Effector memory CD4-positive, alpha-beta T cell (primary cell): ENCODE results near the gene AURKA.
"Not testable (repeated sequence)": the region's sequence is repeated elsewhere in the genome, so short reads cannot be mapped to it uniquely, and the experiment has no call there.

Experiments
- DNase-seq, 3 donors: peaks; one replicate each; pipeline ENCODE4 v3.0.0-alpha.2; 2020
- H3K27ac ChIP-seq: 2 replicates; pipeline ENCODE4 v1.7.0; 2013; ENCODE audit warnings: mild to moderate bottlenecking, low read length, moderate library complexity; ENCODE audit not compliant: insufficient read depth, poor library complexity, severe bottlenecking
- H3K27me3 ChIP-seq: replicated peaks from 2 replicates; pipeline ENCODE4 v1.7.0; 2013; ENCODE audit warnings: mild to moderate bottlenecking, low read length; ENCODE audit not compliant: insufficient read depth, control insufficient read depth, poor library complexity, severe bottlenecking
- H3K36me3 ChIP-seq: 2 replicates; pipeline ENCODE4 v1.7.0; 2013; ENCODE audit warnings: mild to moderate bottlenecking, low read length, moderate library complexity; ENCODE audit not compliant: control insufficient read depth, insufficient read depth
- H3K4me1 ChIP-seq: 2 replicates; pipeline ENCODE4 v1.7.0; 2013; ENCODE audit warnings: low read length, mild to moderate bottlenecking; ENCODE audit not compliant: control insufficient read depth, insufficient read depth, poor library complexity, severe bottlenecking
- H3K4me3 ChIP-seq: 2 replicates; pipeline ENCODE4 v1.7.0; 2013; ENCODE audit warnings: low read length, low read depth, mild to moderate bottlenecking; ENCODE audit not compliant: insufficient read depth, poor library complexity, severe bottlenecking
- H3K9me3 ChIP-seq: 2 replicates; pipeline ENCODE4 v1.7.0; 2013; ENCODE audit warnings: mild to moderate bottlenecking, low read length, moderate library complexity; ENCODE audit not compliant: control insufficient read depth

The AURKA gene

GRCh38 chr20:56412473-56412790 lies 20.4 kb upstream of the AURKA start:
- H3K4me1 ChIP-seq = peaks cover 39% of the 10 kb centered on the region
- no peaks in the 10 kb centered on the region for H3K9me3 ChIP-seq
- H3K27ac ChIP-seq = peak overlapping the region; percentile 81
- H3K27me3 ChIP-seq = no peaks in the 10 kb centered on the region
- H3K36me3 ChIP-seq = peaks cover 6% of the 10 kb centered on the region
- H3K4me3 ChIP-seq = peak overlapping the region; percentile 54
- DNase-seq = no peak

- H3K36me3 ChIP-seq = peaks cover 11% of the 10 kb centered on the region
- H3K9me3 ChIP-seq = no peaks in the 10 kb centered on the region
- H3K4me1 ChIP-seq = peaks cover 34% of the 10 kb centered on the region
- DNase-seq = no peak
- H3K27ac ChIP-seq = peak within 1 kb of the TSS; percentile 81
- H3K27me3 ChIP-seq = no peaks in the 10 kb centered on the region
- peak within 1 kb of the TSS; percentile 54 for H3K4me3 ChIP-seq
These were observed 19.9 kb upstream of the AURKA start, which contains the start of gene CASS4 for GRCh38 chr20:56411759-56412472. TSS of gene CASS4 (plus strand) at chr20:56412260. CDS start at chr20:56412459, 199 bp downstream.

- not testable (repeated sequence) for H3K27me3 ChIP-seq, H3K9me3 ChIP-seq, DNase-seq
- H3K4me3 ChIP-seq = peak overlapping the region; percentile 54
- H3K4me1 ChIP-seq = peaks cover 28% of the 10 kb centered on the region
- peaks cover 12% of the 10 kb centered on the region for H3K36me3 ChIP-seq
- H3K27ac ChIP-seq = peak overlapping the region; percentile 81
These were observed 19.3 kb upstream of the AURKA start for GRCh38 chr20:56411287-56411686.

GRCh38 chr20:56409956-56410355 lies 17.9 kb upstream of the AURKA start:
- H3K4me3 ChIP-seq = no peak overlapping the region
- no peaks in the 10 kb centered on the region for H3K27me3 ChIP-seq
- DNase-seq = no peak
- H3K4me1 ChIP-seq = peaks cover 20% of the 10 kb centered on the region
- peaks cover 22% of the 10 kb centered on the region for H3K36me3 ChIP-seq
- H3K9me3 ChIP-seq = no peaks in the 10 kb centered on the region
- H3K27ac ChIP-seq = peak overlapping the region; percentile 7

- no peaks in the 10 kb centered on the region for H3K27me3 ChIP-seq
- peaks cover 17% of the 10 kb centered on the region for H3K4me1 ChIP-seq
- no peak overlapping the region for H3K4me3 ChIP-seq
- peaks cover 22% of the 10 kb centered on the region for H3K36me3 ChIP-seq
- H3K9me3 ChIP-seq = no peaks in the 10 kb centered on the region
- no peak for DNase-seq
- peak overlapping the region; percentile 7 for H3K27ac ChIP-seq
These were observed 17.5 kb upstream of the AURKA start for GRCh38 chr20:56409521-56409920.

GRCh38 chr20:56406910-56407309 lies 14.9 kb upstream of the AURKA start:
- no peaks in the 10 kb centered on the region for H3K27me3 ChIP-seq
- H3K27ac ChIP-seq = no peak overlapping the region
- peaks cover 5% of the 10 kb centered on the region for H3K4me1 ChIP-seq
- H3K9me3 ChIP-seq = no peaks in the 10 kb centered on the region
- H3K4me3 ChIP-seq = no peak overlapping the region
- peaks cover 38% of the 10 kb centered on the region for H3K36me3 ChIP-seq
- no peak for DNase-seq

- H3K36me3 ChIP-seq = peaks cover 51% of the 10 kb centered on the region
- not testable (repeated sequence) for H3K27ac ChIP-seq, DNase-seq, H3K27me3 ChIP-seq, H3K4me3 ChIP-seq, H3K4me1 ChIP-seq, H3K9me3 ChIP-seq
These were observed 13.3 kb upstream of the AURKA start for GRCh38 chr20:56405356-56405755.

- Histone ChIP-seq H3K4me1 (peaks cover 5% of the 10 kb centered on the region), H3K9me3 (no peaks in the 10 kb centered on the region), H3K27me3 (no peaks in the 10 kb centered on the region), H3K4me3 (no peak overlapping the region), H3K27ac (no peak overlapping the region), H3K36me3 (peaks cover 64% of the 10 kb centered on the region)
- no peak for DNase-seq
These were observed 11.4 kb upstream of the AURKA start for GRCh38 chr20:56403465-56403864.

- Histone ChIP-seq H3K9me3 (no peaks in the 10 kb centered on the region), H3K27me3 (no peaks in the 10 kb centered on the region), H3K27ac (no peak overlapping the region), H3K4me1 (peaks cover 5% of the 10 kb centered on the region), H3K4me3 (no peak overlapping the region), H3K36me3 (peaks cover 71% of the 10 kb centered on the region)
- peak in 1 of 3 donors; percentile 47 for DNase-seq
These were observed 8.1 kb upstream of the AURKA start for GRCh38 chr20:56400001-56400640.

GRCh38 chr20:56395166-56395565 lies 3.2 kb upstream of the AURKA start:
- DNase-seq = no peak
- Histone ChIP-seq H3K4me3 (no peak overlapping the region), H3K27ac (no peak overlapping the region), H3K4me1 (peaks cover 18% of the 10 kb centered on the region), H3K9me3 (no peaks in the 10 kb centered on the region), H3K27me3 (no peaks in the 10 kb centered on the region), H3K36me3 (peaks cover 40% of the 10 kb centered on the region)
